ENCODE measurements around the gene CNN3.
A peak's percentile ranks its signal among the peaks of the same experiment; 100 is the strongest.
"Not testable (repeated sequence)": the region's sequence is repeated elsewhere in the genome, so short reads cannot be mapped to it uniquely, and the experiment has no call there.

Gene CNN3

GRCh38 chr1:94949681-94950661 lies 23.1 kb upstream of the CNN3 start:
- no peak for DNase-seq

- no peak for DNase-seq
Observed at GRCh38 chr1:94947437-94947836, 20.5 kb upstream of the CNN3 start.

GRCh38 chr1:94946886-94947285 lies 20.0 kb upstream of the CNN3 start:
- peak; percentile 10 to 37 (median 24) for DNase-seq

- DNase-seq, result no peak
Observed at GRCh38 chr1:94942171-94943128, 15.5 kb upstream of the CNN3 start.

GRCh38 chr1:94941480-94941879 lies 14.6 kb upstream of the CNN3 start:
- not testable (repeated sequence) for DNase-seq

GRCh38 chr1:94940738-94941137 lies 13.8 kb upstream of the CNN3 start:
- DNase-seq, result peak in 1 of 4 experiments; percentile 6

GRCh38 chr1:94937820-94938219 lies 10.9 kb upstream of the CNN3 start:
- no peak for DNase-seq

GRCh38 chr1:94936861-94937620 lies 10.1 kb upstream of the CNN3 start:
- DNase-seq, result no peak

GRCh38 chr1:94935476-94935875 lies 8.6 kb upstream of the CNN3 start:
- DNase-seq, result no peak

- DNase-seq, result no peak
Observed at GRCh38 chr1:94935034-94935433, 8.1 kb upstream of the CNN3 start.

GRCh38 chr1:94934551-94934950 lies 7.6 kb upstream of the CNN3 start:
- DNase-seq, result no peak

- DNase-seq, result no peak
Observed at GRCh38 chr1:94931254-94931841, 4.4 kb upstream of the CNN3 start.

GRCh38 chr1:94929351-94930217 lies 2.7 kb upstream of the CNN3 start:
- no peak for DNase-seq

GRCh38 chr1:94928293-94928939 lies 1.5 kb upstream of the CNN3 start:
- DNase-seq, result no peak

GRCh38 chr1:94927405-94928175 lies 680 bp upstream of the CNN3 start:
- no peak for DNase-seq

GRCh38 chr1:94926126-94926914 lies 590 bp downstream of the CNN3 start:
- peak in 2 of 4 experiments; percentile 5 to 12 for DNase-seq

GRCh38 chr1:94925561-94926125 lies 1.3 kb downstream of the CNN3 start:
- no peak for DNase-seq

GRCh38 chr1:94925004-94925403 lies 1.9 kb downstream of the CNN3 start:
- DNase-seq, result no peak

Data from suppressor macrophage (primary cell).